Suprapubic skin (tissue), 4 donors: ENCODE data around the gene GSTO1. TPM values are rescaled to one million over a fixed set of nuclear protein-coding genes. Genes with fewer than 3 reads are reported as not detected.

Experiments
- DNase-seq, 2 donors: peaks; one replicate each; pipeline ENCODE4 v3.0.0-alpha.2; 2019; ENCODE audit warnings: low spot score in 2 of 2
- H3K27ac ChIP-seq: fragments of 200-600 bp; sonication (generic); one replicate; pipeline ENCODE4 v1.5.1; 2019
- H3K27me3 ChIP-seq: fragments of 200-600 bp; sonication (generic); one replicate; pipeline ENCODE4 v1.5.1; 2019
- H3K36me3 ChIP-seq: fragments of 200-600 bp; sonication (generic); one replicate; pipeline ENCODE4 v1.5.1; 2019
- H3K4me1 ChIP-seq: fragments of 200-600 bp; sonication (generic); one replicate; pipeline ENCODE4 v1.5.1; 2019
- H3K4me3 ChIP-seq: fragments of 200-600 bp; sonication (generic); one replicate; pipeline ENCODE4 v1.5.1; 2019; ENCODE audit warnings: mild to moderate bottlenecking
- H3K9me3 ChIP-seq: fragments of 200-600 bp; sonication (generic); one replicate; pipeline ENCODE4 v1.5.1; 2019
- EP300 ChIP-seq: sonication (generic); formaldehyde crosslinking; IDR thresholded peaks from one replicate; pipeline ENCODE4 v1.6.1; 2017; ENCODE audit warnings: antibody characterized with exemption
- POLR2A ChIP-seq, 2 donors: fragments of 450-650 bp; IDR thresholded peaks; one replicate each; pipeline ENCODE4 v1.6.1; 2017; ENCODE audit warnings: antibody characterized with exemption in 2 of 2, mild to moderate bottlenecking in 2 of 2, moderate library complexity in 2 of 2
- POLR2AphosphoS5 ChIP-seq, 3 donors: sonication (generic); formaldehyde crosslinking; IDR thresholded peaks; one replicate each; pipeline ENCODE4 v1.6.1; 2017; ENCODE audit warnings: antibody characterized with exemption in 3 of 3
- WGBS: methylation state at CpG from one replicate; pipeline ENCODE4 v1.1.5; 2018; 5-methylcytosine and 5-hydroxymethylcytosine counted together
- total RNA-seq, 4 donors: library from RNA; depleted of rRNA; stranded (reverse); fragments of >200 nt; gene quantifications; one replicate each; pipeline ENCODE4 v1.1.0, GENCODE V29; 2016
- TF ChIP-seq, protein P1 (sequence below), 2 donors: fragments of 200-600 bp in 1 of 2; fragments of 450-650 bp in 1 of 2; sonication (generic) in 1 of 2; IDR thresholded peaks; one replicate each; pipeline ENCODE4 v1.5.1; 2016 to 2019; ENCODE audit warnings: antibody characterized with exemption in 2 of 2, mild to moderate bottlenecking in 1 of 2, moderate library complexity in 1 of 2

Gene GSTO1
- total RNA-seq, 4 donors from 2014 or later, result 38.2 to 61.4 (median 56.7) TPM

DNA sequence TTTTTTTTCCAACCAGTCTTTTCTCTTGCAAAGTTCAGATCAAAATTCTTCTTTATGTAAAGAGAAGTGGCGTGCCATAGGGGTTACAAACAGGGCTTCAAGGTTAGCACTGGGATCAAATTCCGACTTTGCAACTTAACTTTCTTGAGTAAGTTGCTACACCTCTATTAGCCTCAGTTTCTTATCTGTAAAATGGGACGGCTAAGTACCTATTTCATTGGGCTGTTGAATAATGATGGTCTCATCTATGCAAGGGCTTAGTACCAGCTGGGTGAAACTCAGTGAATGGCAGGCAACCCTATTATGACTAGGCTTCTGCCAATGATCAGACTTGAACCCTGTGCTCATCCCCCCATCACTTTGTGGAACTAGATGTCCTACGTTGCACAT is 49.7 kb downstream of the GSTO1 start:
- Histone ChIP-seq H3K27me3 (no peaks in the 10 kb centered on the region), H3K4me1 (peaks cover 35% of the 10 kb centered on the region), H3K36me3 (peaks cover 3% of the 10 kb centered on the region), H3K9me3 (no peaks in the 10 kb centered on the region), H3K4me3 (no peak overlapping the region), H3K27ac (no peak overlapping the region)
- DNase-seq, result no peak
- WGBS, result 95% methylated on average over 4 of the region's 4 CpGs
- TF ChIP-seq POLR2AphosphoS5 (IDR thresholded peaks at IDR 0.05), result no peak
- no peak for TF ChIP-seq EP300
- TF ChIP-seq POLR2A (IDR thresholded peaks at IDR 0.05), result no peak
- TF ChIP-seq, protein P1, sequence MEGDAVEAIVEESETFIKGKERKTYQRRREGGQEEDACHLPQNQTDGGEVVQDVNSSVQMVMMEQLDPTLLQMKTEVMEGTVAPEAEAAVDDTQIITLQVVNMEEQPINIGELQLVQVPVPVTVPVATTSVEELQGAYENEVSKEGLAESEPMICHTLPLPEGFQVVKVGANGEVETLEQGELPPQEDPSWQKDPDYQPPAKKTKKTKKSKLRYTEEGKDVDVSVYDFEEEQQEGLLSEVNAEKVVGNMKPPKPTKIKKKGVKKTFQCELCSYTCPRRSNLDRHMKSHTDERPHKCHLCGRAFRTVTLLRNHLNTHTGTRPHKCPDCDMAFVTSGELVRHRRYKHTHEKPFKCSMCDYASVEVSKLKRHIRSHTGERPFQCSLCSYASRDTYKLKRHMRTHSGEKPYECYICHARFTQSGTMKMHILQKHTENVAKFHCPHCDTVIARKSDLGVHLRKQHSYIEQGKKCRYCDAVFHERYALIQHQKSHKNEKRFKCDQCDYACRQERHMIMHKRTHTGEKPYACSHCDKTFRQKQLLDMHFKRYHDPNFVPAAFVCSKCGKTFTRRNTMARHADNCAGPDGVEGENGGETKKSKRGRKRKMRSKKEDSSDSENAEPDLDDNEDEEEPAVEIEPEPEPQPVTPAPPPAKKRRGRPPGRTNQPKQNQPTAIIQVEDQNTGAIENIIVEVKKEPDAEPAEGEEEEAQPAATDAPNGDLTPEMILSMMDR (IDR thresholded peaks at IDR 0.05), result no peak

DNA sequence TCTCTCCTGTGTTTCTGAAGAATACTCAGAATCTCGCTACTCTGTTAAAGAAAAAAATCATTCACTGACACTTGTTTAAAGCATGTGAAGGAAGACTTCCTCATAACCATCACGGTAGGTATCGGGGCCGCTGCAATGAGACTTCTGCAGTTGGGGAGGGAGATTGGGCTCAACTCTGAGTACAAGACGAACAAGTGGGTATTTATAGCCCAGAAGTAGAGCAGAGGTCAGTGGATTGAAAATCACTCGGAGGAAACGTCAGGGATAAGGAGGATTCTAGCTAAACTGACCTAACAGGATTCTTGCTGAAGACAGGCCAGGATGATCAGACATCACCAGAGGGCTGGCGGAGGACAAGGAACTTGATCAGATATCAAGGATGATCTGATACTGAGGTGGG is 50.2 kb downstream of the GSTO1 start:
- peaks cover 40% of the 10 kb centered on the region for H3K4me1 ChIP-seq
- no peak overlapping the region for H3K27ac ChIP-seq
- no peaks in the 10 kb centered on the region for H3K27me3 ChIP-seq
- H3K36me3 ChIP-seq, result no peaks in the 10 kb centered on the region
- 64% methylated on average over 8 of the region's 8 CpGs for WGBS
- no peaks in the 10 kb centered on the region for H3K9me3 ChIP-seq
- no peak for DNase-seq
- no peak overlapping the region for H3K4me3 ChIP-seq
- TF ChIP-seq EP300 (no peak), POLR2AphosphoS5 (IDR thresholded peaks at IDR 0.05) (no peak), POLR2A (IDR thresholded peaks at IDR 0.05) (no peak)
- TF ChIP-seq, protein P1 (IDR thresholded peaks at IDR 0.05), result no peak

DNA sequence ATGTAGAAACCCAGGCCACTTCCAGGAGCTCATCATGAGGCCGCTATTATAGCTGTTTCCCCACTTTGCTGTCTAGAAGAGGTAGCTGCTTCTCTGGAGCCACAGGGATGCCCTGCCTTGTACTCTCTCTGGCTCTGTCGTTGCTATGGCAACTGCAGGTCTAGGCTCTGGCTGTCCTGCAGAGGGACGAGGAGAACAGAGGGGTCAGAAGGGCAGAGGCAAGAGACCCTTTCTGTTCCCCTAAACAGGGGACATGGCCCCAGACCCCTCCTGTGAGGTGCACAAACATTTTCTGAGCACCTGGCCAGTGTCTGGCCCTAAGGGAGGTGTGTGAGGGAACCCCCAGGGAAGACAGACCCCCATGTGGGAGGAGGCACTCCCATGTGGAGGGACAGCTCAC is 52.2 kb downstream of the GSTO1 start:
- 90% methylated on average over 3 of the region's 3 CpGs for WGBS
- H3K36me3 ChIP-seq, result peaks cover 8% of the 10 kb centered on the region
- no peak overlapping the region for H3K27ac ChIP-seq
- no peak for DNase-seq
- TF ChIP-seq POLR2AphosphoS5 (IDR thresholded peaks at IDR 0.05) (no peak), POLR2A (IDR thresholded peaks at IDR 0.05) (no peak), EP300 (no peak)
- TF ChIP-seq, protein P1 (IDR thresholded peaks at IDR 0.05), result no peak
- no peaks in the 10 kb centered on the region for H3K9me3 ChIP-seq
- no peak overlapping the region for H3K4me3 ChIP-seq
- no peaks in the 10 kb centered on the region for H3K27me3 ChIP-seq
- H3K4me1 ChIP-seq, result peaks cover 38% of the 10 kb centered on the region

DNA sequence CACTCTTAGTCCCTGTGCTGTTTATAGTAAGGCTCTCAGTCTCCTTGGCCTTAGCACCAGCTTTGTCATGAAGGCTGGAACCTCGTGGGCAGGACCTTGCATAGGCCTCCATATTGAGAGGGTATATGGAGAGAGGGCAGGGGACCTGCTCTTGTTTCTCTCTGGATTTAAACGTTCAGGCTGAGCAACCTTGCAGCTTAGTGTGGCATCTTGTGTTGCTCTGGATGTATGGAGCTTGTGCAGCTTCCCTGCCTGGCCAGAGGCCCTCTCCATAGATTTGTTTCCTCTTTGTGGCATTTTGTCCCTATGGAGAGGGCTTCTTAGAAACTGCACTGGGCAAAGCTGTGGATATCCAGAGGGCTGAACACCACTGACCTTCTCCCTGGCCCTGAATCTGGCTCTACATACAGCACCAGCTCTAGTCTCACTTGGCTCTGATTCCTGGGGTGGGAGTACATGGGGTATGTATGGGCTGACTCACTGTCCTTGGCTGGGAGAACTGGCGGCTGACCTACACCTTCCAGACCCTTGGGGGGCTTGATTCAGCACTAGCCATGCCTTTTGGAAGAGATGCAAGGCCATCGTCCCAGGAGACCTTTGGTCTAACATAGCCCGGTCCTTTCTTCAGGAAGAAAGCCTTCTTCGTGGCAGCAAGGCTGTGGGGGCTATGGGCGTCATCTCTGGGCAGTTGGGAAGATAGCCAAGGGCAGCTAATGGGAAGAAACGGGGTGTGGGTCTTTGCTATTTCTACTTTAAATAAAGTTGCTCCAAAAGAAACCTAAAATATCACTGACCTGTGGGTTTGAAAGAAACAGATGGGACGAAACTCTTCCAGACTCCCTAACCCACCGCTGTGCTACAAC is 53.1 kb downstream of the GSTO1 start:
- H3K36me3 ChIP-seq, result peaks cover 17% of the 10 kb centered on the region
- no peak for DNase-seq
- H3K9me3 ChIP-seq, result no peaks in the 10 kb centered on the region
- no peaks in the 10 kb centered on the region for H3K27me3 ChIP-seq
- H3K4me1 ChIP-seq, result peaks cover 38% of the 10 kb centered on the region
- no peak overlapping the region for H3K4me3 ChIP-seq
- H3K27ac ChIP-seq, result no peak overlapping the region
- WGBS, result 81% methylated on average over 10 of the region's 10 CpGs
- TF ChIP-seq EP300 (no peak), POLR2A (IDR thresholded peaks at IDR 0.05) (no peak), POLR2AphosphoS5 (IDR thresholded peaks at IDR 0.05) (no peak)
- TF ChIP-seq, protein P1 (IDR thresholded peaks at IDR 0.05), result no peak

DNA sequence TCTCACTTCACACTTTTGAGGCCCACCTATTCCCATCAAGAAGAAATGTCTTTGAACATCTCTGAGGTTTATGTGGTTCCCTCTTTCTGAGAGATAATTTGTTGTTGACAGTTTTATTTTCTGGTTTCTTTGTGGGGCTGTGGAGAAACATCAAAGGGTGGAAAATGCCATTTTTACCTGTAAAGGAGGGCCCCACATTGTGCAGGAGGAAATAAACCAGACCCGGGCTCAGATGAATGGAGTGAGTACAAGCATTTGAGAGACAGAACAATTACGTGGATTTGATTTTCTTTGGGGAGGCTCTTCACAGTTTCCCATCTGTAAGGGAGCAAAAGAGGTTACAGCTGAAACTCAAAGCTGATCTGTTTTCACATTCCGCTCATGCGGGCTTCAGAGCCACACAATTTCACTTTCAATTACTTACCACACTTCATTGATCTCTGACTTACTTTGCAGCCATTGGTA is 53.8 kb downstream of the GSTO1 start:
- H3K4me3 ChIP-seq, result no peak overlapping the region
- no peak overlapping the region for H3K27ac ChIP-seq
- 73% methylated on average over 4 of the region's 4 CpGs for WGBS
- peaks cover 24% of the 10 kb centered on the region for H3K36me3 ChIP-seq
- no peak for DNase-seq
- no peaks in the 10 kb centered on the region for H3K9me3 ChIP-seq
- TF ChIP-seq, protein P1 (IDR thresholded peaks at IDR 0.05), result no peak
- TF ChIP-seq EP300 (no peak), POLR2A (IDR thresholded peaks at IDR 0.05) (no peak), POLR2AphosphoS5 (IDR thresholded peaks at IDR 0.05) (no peak)
- peaks cover 38% of the 10 kb centered on the region for H3K4me1 ChIP-seq
- no peaks in the 10 kb centered on the region for H3K27me3 ChIP-seq
